Osteoblast (primary cell): ENCODE measurements around the gene TMEM147. TPM values are rescaled to one million over a fixed set of nuclear protein-coding genes. Genes with fewer than 3 reads are reported as not detected.
A peak's percentile ranks its signal among the peaks of the same experiment; 100 is the strongest.

ENCODE experiments used
- DNase-seq: peaks from one replicate; pipeline ENCODE4 v3.0.0; 2011; ENCODE audit warnings: low spot score, mixed read lengths; ENCODE audit not compliant: insufficient read length; ENCODE audit errors: missing footprints
- H2AFZ ChIP-seq: 2 replicates; pipeline ENCODE4 v1.6.0; 2011; ENCODE audit warnings: mild to moderate bottlenecking, low read length
- H3K27ac ChIP-seq: 2 replicates; pipeline ENCODE4 v1.5.1; 2011; ENCODE audit warnings: mild to moderate bottlenecking, low read depth, low read length, moderate library complexity
- H3K27me3 ChIP-seq: 2 replicates; pipeline ENCODE4 v1.6.0; 2012; ENCODE audit warnings: mild to moderate bottlenecking, control low read depth, inconsistent platforms, low read length, moderate library complexity; ENCODE audit not compliant: insufficient read depth
- H3K36me3 ChIP-seq: 2 replicates; pipeline ENCODE4 v1.5.1; 2011; ENCODE audit warnings: mild to moderate bottlenecking, low read length, control low read depth, moderate library complexity; ENCODE audit not compliant: insufficient read depth
- H3K4me1 ChIP-seq: 2 replicates; pipeline ENCODE4 v1.5.1; 2011; ENCODE audit warnings: mild to moderate bottlenecking, low read length, control low read depth, moderate library complexity; ENCODE audit not compliant: insufficient read depth
- H3K4me2 ChIP-seq: 2 replicates; pipeline ENCODE4 v1.6.0; 2011; ENCODE audit warnings: mild to moderate bottlenecking, low read length; ENCODE audit not compliant: insufficient read depth
- H3K4me3 ChIP-seq: fragments of 200-600 bp; sonication (generic); 3 replicates; pipeline ENCODE4 v1.5.1; 2012; ENCODE audit warnings: mild to moderate bottlenecking, low read length, inconsistent platforms; ENCODE audit not compliant: insufficient read depth
- H3K79me2 ChIP-seq: 2 replicates; pipeline ENCODE4 v1.6.0; 2012; ENCODE audit warnings: mild to moderate bottlenecking, low read length, control low read depth, inconsistent platforms; ENCODE audit not compliant: insufficient read depth
- H3K9me3 ChIP-seq: 2 replicates; pipeline ENCODE4 v1.5.1; 2011; ENCODE audit warnings: low read depth, low read length, control low read depth
- H4K20me1 ChIP-seq: 2 replicates; pipeline ENCODE4 v1.6.0; 2012; ENCODE audit warnings: mild to moderate bottlenecking, low read length, control low read depth; ENCODE audit not compliant: insufficient read depth
- CTCF ChIP-seq: IDR thresholded peaks from 2 replicates; pipeline ENCODE4 v1.5.1; 2011; ENCODE audit warnings: mild to moderate bottlenecking, low read depth, low read length, moderate library complexity; ENCODE audit errors: extremely low read depth
- total RNA-seq: library from RNA; depleted of rRNA; stranded (reverse); fragments of >200 nt; gene quantifications from 2 replicates; pipeline ENCODE4 v1.2.3, GENCODE V29; 2012

TMEM147 gene
- total RNA-seq, 1 donor, result 98.8 TPM

- DNase-seq, result peak; percentile 34
- Histone ChIP-seq H2AFZ (no peak overlapping the region), H3K27ac (no peak overlapping the region), H3K4me1 (peaks cover 5% of the 10 kb centered on the region), H3K79me2 (no peaks in the 10 kb centered on the region), H3K27me3 (peaks cover 41% of the 10 kb centered on the region), H3K36me3 (no peaks in the 10 kb centered on the region), H3K4me2 (no peak overlapping the region), H3K9me3 (no peaks in the 10 kb centered on the region), H4K20me1 (no peaks in the 10 kb centered on the region), H3K4me3 (no peak overlapping the region)
- TF ChIP-seq CTCF, result no peak
These were observed 37.9 kb upstream of the TMEM147 start for GRCh38 chr19:35507561-35507960.

DNA sequence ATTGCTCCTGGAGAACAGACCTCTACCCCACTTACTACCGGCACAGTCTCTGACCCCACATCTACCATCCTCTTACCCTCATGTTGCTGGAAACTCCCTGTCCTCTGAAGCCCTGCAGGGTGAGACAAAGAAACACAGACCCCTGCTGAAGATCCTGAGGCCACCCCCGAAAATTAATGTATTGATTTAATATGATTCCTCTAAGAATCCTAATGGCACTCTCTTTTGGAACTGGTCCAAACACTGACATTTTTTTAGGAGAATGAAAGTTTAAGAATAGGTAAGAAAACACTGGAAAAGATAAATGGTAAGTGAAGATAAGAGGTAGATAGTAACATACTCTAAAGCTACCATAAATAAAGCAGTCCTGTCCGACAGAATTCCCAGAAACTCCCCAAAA lies 37.3 kb upstream of the TMEM147 start:
- Histone ChIP-seq H3K9me3 (no peaks in the 10 kb centered on the region), H3K4me2 (no peak overlapping the region), H3K27me3 (peaks cover 41% of the 10 kb centered on the region), H3K36me3 (no peaks in the 10 kb centered on the region), H3K4me1 (peaks cover 5% of the 10 kb centered on the region), H3K27ac (no peak overlapping the region), H3K79me2 (no peaks in the 10 kb centered on the region), H3K4me3 (no peak overlapping the region), H2AFZ (no peak overlapping the region), H4K20me1 (no peaks in the 10 kb centered on the region)
- DNase-seq, result peak; percentile 59
- no peak for TF ChIP-seq CTCF

- H3K9me3 ChIP-seq, result no peaks in the 10 kb centered on the region
- H2AFZ ChIP-seq, result no peak overlapping the region
- no peak overlapping the region for H3K27ac ChIP-seq
- H3K4me1 ChIP-seq, result peaks cover 13% of the 10 kb centered on the region
- H3K36me3 ChIP-seq, result no peaks in the 10 kb centered on the region
- no peaks in the 10 kb centered on the region for H4K20me1 ChIP-seq
- H3K4me2 ChIP-seq, result peak overlapping the region; percentile 82
- H3K27me3 ChIP-seq, result peaks cover 41% of the 10 kb centered on the region
- TF ChIP-seq CTCF, result no peak
- no peak overlapping the region for H3K4me3 ChIP-seq
- peak; percentile 86 for DNase-seq
- H3K79me2 ChIP-seq, result no peaks in the 10 kb centered on the region
These were observed 36.3 kb upstream of the TMEM147 start for GRCh38 chr19:35509018-35509652.

GRCh38 chr19:35509861-35510625 lies 35.4 kb upstream of the TMEM147 start:
- Histone ChIP-seq H3K36me3 (no peaks in the 10 kb centered on the region), H3K4me1 (peaks cover 19% of the 10 kb centered on the region), H3K79me2 (no peaks in the 10 kb centered on the region), H3K4me2 (peak overlapping the region; percentile 82), H2AFZ (peak overlapping the region; percentile 74), H3K27me3 (peaks cover 41% of the 10 kb centered on the region), H4K20me1 (no peaks in the 10 kb centered on the region), H3K4me3 (peak overlapping the region; percentile 64), H3K9me3 (no peaks in the 10 kb centered on the region), H3K27ac (no peak overlapping the region)
- peak; percentile 96 for DNase-seq
- TF ChIP-seq CTCF, result peak; percentile 79
